Fibroblast of upper back skin (primary cell): Measurements from ENCODE around the gene ZGLP1.
A peak's percentile ranks its signal among the peaks of the same experiment; 100 is the strongest.

ENCODE experiments used
- DNase-seq: peaks from one replicate; pipeline ENCODE4 v3.0.0-alpha.2; 2013

ZGLP1 gene

DNA sequence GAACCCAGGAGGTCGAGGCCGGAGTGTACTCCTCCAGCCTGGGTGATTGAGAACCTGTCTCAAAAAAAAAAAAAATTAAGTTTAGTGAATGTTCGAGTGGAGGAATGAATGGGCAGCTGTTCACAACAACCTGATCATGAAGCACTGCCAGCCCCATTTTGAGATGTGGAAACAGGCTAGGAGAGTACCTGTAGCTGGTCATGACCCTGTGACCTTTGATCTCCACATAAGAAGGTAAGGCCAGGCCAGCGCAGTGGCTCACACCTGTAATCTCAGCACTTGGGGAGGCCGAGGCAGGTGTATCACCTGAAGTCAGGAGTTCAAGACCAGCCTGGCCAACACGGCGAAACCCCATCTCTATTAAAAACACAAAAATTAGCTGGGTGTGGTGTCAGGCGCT is 16.1 kb upstream of the ZGLP1 start:
- DNase-seq: no peak

DNA sequence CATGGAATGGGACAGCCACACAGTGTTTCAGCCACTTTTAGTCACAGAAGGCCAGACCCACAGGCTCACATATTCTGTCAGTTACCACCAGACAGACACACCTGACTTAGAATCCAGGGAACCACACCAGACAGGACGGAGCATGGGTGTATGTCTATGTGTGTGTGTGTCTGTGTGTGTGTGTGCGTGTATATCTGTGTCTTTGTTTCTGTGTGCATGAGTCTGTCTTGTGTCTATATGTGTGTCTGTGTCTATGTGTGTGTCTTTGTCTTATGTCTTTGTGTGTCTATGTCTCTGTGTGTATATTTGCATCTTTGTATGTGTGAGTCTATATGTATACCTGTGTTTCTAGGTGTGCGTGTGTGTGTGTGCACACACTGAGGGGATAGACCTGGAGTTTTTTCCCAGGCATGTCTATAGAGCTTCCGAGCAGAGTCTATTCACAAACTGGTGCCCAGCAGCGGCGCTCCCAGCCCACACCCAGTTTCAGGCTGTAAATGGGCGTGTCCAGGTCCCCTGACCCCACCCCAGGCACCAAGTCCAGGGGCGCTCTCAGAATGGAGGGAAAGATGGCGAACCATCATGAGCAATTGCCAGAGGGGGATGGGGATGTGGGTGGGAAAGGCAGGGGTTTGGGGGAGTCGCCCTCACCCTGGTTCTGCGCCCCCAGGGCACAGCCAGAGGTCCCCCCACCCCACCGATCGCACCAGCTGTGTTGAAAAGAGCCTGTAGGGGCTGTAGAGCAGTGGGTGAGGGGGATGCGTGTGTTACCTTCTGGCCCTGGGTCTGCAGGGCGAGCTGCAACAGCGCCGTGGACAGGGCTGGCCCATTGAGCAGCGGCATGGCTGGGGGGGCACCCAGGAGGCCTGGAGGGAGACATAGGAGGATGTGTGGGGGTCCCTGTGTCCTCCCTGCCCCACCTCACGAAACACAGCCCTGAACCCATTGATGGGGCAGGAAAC is 12.5 kb upstream of the ZGLP1 start:
- no peak for DNase-seq

DNA sequence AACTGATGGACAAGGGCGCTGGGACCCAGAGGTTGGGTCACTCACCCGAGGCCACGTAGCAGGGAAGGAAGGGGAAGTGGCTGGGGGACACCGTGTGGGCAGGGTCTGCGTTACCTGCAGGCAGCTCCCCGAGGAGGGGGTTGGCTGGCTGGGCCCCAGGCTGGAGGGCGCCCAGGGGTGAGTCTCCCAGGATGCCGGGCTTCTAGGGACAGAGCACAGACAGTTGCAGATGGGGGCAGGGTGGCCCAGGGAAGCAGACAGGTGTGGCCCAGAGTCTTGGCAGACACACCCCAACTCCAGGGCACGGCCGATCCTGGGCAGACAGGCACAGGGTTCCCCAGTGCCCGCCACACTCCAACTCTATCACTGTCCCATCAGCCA is 11.8 kb upstream of the ZGLP1 start:
- DNase-seq: no peak

DNA sequence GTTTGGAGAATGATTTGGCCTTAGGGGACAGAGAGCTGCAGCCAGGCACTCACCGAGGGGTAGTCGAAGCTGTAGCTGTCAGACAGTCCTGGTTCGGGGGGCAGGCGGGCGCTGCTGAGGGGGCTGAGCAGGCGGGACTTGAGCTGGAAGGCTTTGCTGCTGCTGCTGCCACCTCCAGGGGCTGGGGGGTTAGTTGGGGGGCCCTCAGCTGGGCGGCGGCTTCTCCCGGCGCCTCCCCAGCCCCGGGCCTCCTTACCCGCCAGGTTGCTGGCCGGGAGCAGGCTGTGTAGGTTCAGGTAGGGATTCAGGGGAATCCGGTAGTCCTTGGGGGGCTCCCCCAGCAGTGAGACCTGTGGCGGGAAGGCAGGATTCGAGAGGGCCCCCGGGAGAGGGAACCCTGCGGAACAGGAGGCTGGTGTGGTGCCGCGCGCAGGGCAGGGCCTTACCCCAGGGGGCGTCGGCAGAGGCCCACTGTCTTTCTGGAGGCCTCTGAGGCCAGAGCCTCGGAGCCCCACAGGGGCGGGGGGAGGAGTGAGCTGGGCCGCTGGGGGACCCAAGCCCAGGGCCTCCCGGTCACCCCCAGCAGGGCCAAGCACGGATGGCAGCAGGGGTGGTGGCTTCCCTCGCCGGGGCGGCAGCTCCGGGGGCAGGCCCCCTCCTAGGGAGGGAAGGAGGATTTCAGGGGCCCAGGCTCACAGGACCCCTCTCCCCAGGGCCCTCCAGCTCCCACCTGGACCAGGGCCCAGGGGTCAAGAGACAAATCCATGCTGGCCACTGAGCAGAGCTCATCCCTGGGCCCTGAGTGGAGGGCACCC is 11.2 kb upstream of the ZGLP1 start:
- DNase-seq: no peak

DNA sequence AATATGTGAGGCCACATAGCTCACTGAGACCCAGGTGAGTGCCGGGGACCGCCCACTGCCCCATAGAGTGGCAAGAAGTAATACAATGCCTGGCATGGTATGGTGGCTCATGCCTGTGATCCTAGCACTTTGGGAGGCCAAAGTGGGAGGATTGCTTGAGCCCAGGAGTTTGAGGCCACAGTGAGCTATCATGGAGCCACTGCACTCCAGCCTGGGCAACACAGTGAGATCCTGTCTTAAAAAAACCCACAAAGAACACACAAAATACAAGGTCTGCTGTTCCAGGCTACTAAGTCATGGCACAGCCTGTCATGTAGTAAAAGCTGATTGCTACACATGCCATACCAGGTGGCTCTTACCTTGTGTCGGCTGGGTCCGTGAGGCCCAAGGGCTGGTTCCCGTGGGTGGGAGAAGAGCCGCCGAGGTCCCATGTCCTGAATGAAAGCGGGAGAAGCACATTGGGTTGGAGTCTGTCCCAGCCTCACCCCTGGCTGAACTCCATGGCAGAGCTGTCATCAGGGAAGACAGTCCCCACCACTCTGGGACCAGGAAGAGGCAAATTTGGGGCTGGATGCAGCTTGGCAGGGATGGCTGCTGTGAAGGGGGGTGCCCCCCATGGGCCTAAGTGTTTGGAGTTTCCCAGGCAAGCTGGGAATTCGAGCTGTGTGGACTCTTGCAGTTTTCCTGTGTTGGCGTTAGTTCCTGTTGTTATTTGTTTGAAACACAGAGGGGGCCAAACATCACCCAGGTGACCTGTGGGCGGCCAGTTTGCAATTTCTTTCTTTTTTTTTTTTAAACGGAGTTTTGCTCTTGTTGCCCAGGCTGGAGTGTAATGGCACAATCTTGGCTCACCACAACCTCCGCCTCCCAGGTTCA is 9.4 kb upstream of the ZGLP1 start:
- no peak for DNase-seq

DNA sequence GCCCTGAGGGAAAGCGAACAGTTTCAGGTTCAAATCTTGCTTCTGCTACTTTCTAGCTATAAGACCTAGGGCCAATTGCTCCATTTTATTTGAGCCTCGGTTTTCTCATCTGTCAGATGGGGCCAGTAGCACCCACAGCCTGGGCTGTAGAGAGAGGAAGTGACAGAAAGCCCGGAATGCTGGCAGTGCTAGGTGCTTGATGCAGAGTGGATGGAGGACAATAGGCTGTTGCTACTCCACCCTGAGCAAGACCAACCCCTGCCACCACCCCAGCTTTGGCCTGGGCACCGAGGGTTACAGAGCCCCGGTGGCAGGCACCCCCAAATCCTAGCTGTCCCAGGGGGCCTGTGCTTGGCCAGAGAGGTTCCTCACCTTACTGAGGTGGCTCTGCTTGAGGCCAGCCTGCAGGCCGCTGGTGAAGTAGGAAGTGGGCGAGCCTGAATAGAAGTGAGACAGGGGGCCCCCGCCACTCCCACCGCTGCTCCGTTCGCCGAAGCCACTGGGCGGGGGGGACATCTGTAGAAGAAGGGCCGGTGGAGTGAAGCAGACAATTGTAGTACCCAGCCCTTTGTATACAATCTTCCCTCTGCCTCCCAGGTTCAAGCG is 8.3 kb upstream of the ZGLP1 start:
- DNase-seq: no peak

DNA sequence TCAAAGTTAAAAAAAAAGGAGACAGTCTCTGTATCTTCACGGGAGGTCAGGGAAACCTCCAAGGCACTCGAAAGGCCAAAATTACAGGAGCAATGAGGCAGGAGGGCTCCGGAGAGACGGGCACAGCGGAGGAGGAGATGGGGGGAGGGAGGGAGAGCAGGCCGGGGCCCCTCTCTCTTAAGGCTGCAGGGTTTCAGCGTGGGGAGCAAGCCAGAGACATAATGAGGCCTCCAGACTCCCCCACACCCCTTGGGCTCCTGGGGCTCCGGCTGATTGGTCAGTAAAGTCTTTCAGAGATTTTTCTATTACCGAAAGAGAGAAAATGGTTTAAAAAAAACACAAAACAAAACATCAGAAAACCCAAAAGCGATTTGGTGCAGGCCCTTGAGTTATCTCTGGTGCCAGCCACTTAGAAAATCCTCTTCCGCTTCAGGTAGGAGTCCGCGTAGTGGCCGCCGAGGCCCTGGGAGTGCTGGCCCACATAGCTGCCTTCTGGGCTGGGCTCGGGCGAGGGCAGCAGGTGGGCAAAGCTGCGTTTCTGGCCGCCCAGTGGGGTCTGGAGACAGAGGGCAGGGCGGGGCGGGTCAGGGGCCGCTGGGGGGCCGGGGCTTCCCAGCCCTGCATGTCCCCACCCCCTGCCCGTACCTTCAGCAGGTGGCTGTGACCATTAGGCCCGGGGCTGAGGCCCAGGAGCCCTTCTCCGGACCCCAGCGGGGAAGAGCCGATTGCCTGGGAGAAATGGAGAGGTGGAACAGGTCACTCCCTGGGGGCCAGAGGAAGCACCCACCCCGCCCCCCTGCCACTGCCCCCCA is 7.6 kb upstream of the ZGLP1 start:
- DNase-seq: no peak

DNA sequence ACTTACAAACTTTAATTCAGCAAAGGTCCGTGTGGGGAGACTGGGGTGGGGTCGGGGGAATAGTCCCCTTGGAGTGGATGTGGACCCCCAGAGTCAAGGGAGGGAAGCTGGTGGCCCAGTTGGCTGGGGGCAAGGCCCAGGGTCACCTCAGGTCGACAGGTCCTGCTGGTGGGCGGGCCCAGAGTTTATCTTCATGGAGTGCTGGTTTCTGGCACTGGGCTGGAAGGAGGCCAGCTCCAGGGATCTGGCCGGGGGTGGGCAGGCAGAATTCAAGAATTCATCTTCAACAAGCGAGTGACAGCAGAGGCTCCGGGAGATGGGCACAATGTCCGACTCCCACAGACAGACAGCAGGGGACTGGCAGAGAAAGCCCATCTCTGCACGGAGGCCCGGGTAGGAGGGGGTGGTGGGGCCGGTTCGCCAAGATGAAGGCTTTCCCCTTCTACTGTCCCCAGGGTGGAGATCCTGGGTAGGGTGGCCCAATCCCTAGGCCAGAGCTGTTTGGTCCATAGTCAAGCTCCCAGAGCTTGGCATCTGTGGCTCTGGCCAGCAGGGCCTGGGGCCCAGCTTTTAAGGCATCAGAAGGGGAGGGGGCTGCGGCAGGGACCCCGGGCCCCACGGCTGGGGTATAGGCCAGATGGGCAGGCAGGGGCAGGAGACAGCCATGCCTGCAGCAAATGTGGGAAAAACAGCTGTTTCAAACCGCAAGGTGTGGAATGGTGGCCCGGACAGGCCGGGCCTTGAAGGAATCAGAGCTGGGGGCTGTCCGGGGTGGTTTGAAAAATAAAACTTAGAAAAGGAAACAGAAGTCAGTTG is 6.8 kb upstream of the ZGLP1 start:
- DNase-seq: no peak

DNA sequence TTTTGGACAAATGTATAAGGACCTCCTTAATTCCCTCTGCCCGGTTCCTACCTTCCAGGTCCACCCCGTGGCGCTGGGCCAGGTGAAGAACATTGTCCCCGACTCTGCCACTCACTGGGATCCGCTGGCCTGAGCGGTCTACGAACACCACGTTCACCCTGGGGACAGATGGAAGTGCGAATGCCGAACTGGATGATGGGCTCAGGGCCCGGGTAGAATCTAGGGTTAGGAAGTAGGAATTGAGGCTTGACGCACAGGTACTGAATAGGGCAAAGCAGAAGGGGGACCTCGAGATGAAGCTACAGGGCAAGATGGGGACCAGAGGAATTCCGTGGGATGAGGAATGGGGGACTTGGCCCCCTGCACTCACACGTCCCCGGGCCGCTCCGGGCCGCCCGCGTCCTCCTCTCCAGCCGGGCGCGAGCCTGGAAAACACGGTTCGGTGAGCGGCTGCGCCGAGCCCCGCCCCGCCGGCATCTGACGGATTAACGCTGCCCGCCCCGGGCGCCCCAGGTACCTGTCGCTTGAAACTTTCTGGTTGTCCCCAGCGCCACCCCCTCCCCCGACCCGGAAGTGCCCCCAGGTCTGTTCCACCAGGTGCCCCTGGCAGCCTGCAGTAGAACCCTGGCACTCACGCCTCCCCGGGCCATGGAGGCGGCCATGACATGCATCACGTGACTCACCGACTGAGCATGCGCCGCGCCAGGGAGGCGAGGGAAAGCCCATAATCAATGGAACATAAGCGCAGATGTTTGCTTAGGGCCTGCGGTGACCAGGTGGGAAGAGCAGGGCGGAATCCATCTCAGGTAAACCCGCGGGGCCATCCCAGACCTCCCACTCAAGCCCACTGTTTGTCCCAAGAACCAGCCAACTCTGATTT is 6.0 kb upstream of the ZGLP1 start, which contains the start of gene FDX2:
Gene FDX2, minus strand, starts transcription at position 681 of the 880 bp plus-strand sequence. Its CDS starts 19 bp downstream, at position 662.
- peak; percentile 79 for DNase-seq

DNA sequence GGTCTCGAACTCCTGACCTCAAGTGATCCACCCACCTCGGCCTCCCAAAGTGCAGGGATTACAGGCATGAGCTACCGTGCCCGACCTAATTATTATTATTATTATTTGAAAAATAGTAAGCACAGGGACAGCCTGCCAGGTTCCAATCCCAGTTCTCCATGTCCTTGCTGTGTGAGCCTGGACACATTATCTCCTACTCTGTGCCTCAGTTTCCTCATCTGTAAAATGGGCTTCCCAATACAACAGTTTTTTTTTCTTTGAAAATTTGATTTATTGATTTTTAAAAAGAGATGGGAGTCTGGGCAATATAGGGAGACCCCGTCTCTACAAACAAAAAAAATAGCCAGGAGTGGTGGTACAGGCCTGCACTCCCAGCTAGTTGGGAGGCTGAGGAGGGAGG is 3.3 kb downstream of the ZGLP1 start:
- DNase-seq: no peak

DNA sequence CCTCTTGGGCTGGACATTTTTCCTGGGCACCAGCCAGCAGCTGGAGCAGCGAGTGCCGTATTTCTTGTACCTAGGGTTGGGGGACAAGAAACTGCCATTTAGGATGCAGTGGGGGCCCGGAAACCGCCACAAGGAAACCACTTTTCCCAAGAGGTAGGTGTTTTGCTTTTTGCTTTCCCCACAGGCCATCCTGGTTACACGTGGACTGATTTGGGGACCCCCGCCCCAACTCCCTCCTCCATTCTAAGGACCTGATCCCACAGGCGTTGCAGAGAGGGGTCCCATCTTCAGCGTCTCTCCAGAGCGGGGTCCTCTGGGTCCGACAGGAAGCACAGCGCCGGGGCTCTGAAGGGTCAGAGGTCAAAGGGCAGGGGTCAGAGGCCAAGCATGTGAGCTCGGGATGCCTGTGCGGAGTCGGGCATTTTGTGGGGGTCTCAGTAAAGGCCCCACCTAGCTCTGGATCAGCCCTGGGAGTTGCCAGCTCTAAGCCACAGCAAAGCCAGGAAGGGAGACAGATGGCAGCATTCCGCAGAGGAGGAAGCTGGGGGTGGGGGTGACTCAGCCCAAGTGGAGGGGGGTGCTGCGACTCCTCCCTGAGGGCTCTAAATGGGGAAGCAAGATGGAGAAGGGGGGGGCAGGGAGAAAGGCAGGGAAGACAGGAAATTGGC is 4.3 kb downstream of the ZGLP1 start:
- DNase-seq: peak; percentile 72

DNA sequence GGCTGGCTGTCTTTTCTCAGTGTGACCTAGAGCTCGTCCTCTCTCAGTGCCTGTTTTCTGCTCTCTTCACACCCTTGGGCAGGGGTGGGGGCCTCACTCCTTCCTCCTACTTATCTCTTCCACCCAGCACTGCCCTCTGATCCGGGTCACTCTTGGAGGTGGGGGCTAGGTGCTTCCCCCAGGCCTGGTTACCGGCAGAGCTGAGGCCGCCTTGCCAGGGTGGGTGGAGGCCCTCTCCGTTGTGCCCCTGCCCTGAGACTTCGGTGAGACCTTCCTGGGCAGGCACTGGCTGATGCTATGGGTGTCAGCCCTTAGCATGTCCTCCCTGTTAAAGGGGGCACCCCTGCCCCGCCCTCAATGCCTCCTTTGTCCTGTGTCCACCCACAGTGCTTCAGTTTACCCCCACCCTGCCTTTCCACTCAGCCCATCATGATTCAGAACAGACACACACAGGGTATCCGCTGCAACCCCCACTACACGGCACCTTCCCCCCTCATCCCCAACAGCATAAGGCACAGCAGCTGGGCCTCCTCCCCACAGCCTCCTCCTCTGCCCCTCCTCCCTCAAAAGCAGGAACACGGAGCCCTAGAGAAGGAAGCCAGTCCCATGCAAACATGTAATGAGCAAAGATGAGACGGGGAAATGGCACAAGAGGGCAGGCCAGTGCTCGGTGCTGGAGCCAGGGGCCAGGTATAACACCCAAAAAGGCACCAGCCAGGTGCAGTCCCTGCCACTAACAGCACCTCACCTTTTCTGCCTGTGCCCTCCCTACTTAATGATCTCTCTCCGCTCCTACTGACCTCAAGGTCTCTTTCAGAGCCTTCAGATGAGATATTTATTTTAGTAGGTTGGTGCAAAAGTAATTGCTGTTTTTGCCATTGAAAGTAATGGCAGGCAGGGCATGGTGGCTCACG is 9.8 kb downstream of the ZGLP1 start:
- DNase-seq: no peak

DNA sequence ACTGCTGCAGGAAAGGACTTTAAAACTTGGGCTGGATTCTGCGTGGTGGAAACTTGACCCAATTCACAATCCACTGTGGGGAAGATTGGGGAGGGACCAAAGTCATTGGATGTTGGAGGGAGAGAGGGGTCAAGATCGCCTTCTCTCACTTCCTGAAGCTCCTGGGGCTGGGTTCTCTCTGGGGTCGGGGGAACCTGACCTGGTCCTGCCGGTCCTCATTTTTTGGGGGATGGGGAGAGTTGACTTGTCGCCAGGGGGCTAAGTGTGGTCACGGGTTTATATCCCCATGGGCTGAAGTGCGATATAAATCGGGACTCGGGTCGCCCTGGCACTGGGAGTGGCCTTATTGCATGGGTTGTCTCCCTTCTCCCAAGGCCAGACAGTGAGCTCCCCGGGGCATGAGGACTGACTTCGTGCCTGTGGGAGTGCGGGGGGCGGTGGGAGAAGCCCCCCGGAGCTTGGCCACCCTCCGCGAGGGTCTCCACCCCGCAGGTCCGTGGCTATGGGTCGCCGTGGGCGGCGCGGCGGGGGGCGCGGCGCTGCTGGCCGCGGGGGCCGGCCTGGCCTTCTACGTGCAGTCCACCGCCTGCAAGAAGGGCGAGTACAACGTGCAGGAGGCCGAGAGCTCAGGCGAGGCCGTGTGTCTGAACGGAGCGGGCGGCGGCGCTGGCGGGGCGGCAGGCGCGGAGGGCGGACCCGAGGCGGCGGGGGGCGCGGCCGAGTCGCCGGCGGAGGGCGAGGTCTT is 13.6 kb downstream of the ZGLP1 start:
- DNase-seq: no peak

DNA sequence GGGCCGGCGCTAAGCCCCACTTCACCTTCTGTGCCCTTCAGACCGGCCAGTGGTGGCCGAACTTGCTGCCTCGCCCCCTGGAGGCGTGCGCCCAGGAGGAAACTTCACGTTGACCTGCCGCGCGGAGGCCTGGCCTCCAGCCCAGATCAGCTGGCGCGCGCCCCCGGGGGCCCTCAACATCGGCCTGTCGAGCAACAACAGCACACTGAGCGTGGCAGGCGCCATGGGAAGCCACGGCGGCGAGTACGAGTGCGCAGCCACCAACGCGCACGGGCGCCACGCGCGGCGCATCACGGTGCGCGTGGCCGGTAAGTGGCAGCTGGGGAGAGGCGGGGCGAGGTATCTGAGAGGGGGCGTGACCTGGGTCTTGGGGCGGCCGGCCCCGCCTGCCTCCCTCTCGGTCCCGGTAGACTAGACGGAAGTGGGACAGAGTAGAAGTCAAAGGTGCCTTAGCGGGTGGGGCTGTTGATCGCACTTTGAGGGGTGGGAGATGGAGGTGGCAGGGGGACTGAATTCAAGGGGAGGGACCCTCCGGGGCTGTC is 14.2 kb downstream of the ZGLP1 start:
- DNase-seq: no peak

DNA sequence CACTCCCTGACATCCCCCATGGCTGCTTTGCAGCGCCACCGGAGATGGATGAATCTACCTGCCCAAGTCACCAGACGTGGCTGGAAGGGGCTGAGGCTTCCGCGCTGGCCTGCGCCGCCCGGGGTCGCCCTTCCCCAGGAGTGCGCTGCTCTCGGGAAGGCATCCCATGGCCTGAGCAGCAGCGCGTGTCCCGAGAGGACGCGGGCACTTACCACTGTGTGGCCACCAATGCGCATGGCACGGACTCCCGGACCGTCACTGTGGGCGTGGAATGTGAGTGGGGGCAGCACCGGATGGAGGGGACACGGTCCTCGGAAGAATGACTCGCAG is 15.3 kb downstream of the ZGLP1 start:
- no peak for DNase-seq

DNA sequence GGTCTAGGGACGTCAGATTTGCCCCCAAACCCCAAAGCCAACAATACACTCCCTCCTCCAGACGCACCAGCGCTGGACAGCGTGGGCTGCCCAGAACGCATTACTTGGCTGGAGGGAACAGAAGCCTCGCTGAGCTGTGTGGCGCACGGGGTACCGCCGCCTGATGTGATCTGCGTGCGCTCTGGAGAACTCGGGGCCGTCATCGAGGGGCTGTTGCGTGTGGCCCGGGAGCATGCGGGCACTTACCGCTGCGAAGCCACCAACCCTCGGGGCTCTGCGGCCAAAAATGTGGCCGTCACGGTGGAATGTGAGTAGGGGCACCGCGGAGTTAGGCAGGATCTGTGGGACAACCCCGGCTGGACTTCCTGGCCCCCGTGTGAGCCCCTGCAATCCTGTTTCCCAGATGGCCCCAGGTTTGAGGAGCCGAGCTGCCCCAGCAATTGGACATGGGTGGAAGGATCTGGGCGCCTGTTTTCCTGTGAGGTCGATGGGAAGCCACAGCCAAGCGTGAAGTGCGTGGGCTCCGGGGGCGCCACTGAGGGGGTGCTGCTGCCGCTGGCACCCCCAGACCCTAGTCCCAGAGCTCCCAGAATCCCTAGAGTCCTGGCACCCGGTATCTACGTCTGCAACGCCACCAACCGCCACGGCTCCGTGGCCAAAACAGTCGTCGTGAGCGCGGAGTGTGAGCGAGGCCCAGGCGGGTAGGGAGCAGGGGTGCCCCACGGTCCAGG is 15.8 kb downstream of the ZGLP1 start:
- DNase-seq: no peak
